GM12878 (cell line): ENCODE results near the gene MUSK. TPM values are rescaled to one million over a fixed set of nuclear protein-coding genes. Genes with fewer than 3 reads are reported as not detected.

Experiments
- ATAC-seq: fragments of 200-7000 bp; cut with Tn5 transposase; 3 replicates; pipeline ENCODE4 v1.9.1; 2020; ENCODE audit warnings: mild to moderate bottlenecking, moderate library complexity
- BruUV-seq: library from RNA; stranded (reverse); fragments of 400-500 nt; replicated peaks from 2 replicates; lab custom pipeline; 2021; lab: Mats Ljungman, UMichigan
- CTCF ChIA-PET: fragments of 300-600 bp; sonication (Branson Sonifier 250); formaldehyde crosslinking; extraction: SDS; loops from one replicate; lab custom pipeline; 2021; ENCODE audit warnings: inconsistent platforms; lab: Yijun Ruan, JAX
- POLR2A ChIA-PET: fragments of 350-600 bp; formaldehyde crosslinking; extraction: SDS; loops from one replicate; lab custom pipeline; 2021; ENCODE audit warnings: inconsistent platforms; lab: Charles Lee
- RAD21 ChIA-PET: fragments of 300-600 bp; sonication (Branson Sonifier 250); formaldehyde crosslinking; loops from one replicate; lab custom pipeline; 2023; ENCODE audit warnings: antibody characterized with exemption; ENCODE audit not compliant: unreplicated experiment; lab: Charles Lee
- SMC1A ChIA-PET: fragments of 300-600 bp; sonication (Branson Sonifier 250); formaldehyde crosslinking; loops from one replicate; lab custom pipeline; 2023; ENCODE audit not compliant: unreplicated experiment, uncharacterized antibody; lab: Charles Lee
- DNase-seq: peaks from one replicate; pipeline ENCODE4 v3.0.0-alpha.2; 2011; ENCODE audit warnings: low read depth, low spot score
- FAIRE-seq: peaks from 3 replicates; lab custom pipeline; 2011; peaks lifted over from hg19 to GRCh38; lab: Jason Lieb, UNC
- H2AFZ ChIP-seq: 2 replicates; pipeline ENCODE4 v1.6.0; 2011; ENCODE audit warnings: low read depth, low read length, control low read depth; ENCODE audit not compliant: control insufficient read depth
- H3K27ac ChIP-seq: 2 replicates; pipeline ENCODE4 v1.5.1; 2011; ENCODE audit warnings: control low read depth; ENCODE audit not compliant: control insufficient read depth, insufficient read depth
- H3K27me3 ChIP-seq, 2 experiments: replicated peaks in 1 of 2; 2 replicates each; pipeline versions ENCODE4 v1.6.0 to v1.6.1; 2011; ENCODE audit warnings: low read length in 1 of 2; ENCODE audit not compliant: control insufficient read depth in 2 of 2, insufficient read depth in 2 of 2
- H3K36me3 ChIP-seq, 2 experiments: 2 replicates each; pipeline ENCODE4 v1.5.1; 2011; ENCODE audit warnings: low read length in 1 of 2; ENCODE audit not compliant: control insufficient read depth in 2 of 2, insufficient read depth in 2 of 2
- H3K4me1 ChIP-seq: 2 replicates; pipeline ENCODE4 v1.6.1; 2011; ENCODE audit warnings: mild to moderate bottlenecking, low read length, moderate library complexity, mixed read lengths; ENCODE audit not compliant: control insufficient read depth, insufficient read depth
- H3K4me2 ChIP-seq: 2 replicates; pipeline ENCODE4 v1.6.0; 2011; ENCODE audit warnings: control low read depth; ENCODE audit not compliant: control insufficient read depth, insufficient read depth
- H3K4me3 ChIP-seq: fragments of 200-600 bp; sonication (generic); 2 replicates; pipeline ENCODE4 v1.5.1; 2016
- H3K79me2 ChIP-seq: 2 replicates; pipeline ENCODE4 v1.6.0; 2011; ENCODE audit warnings: low read length; ENCODE audit not compliant: control insufficient read depth, insufficient read depth
- H3K9ac ChIP-seq: 2 replicates; pipeline ENCODE4 v1.8.0; 2011; ENCODE audit warnings: low read length, control low read depth, mixed read lengths; ENCODE audit not compliant: control insufficient read depth, insufficient read depth
- H3K9me3 ChIP-seq: replicated peaks from 3 replicates; pipeline ENCODE4 v1.5.1; 2011; ENCODE audit warnings: mild to moderate bottlenecking, low read length; ENCODE audit not compliant: control insufficient read depth, insufficient read depth
- H4K20me1 ChIP-seq: 2 replicates; pipeline ENCODE4 v1.6.0; 2011; ENCODE audit not compliant: control insufficient read depth, insufficient read depth
- EGR1 ChIP-seq, 2 experiments: IDR thresholded peaks; 1 replicate in 1 of 2; 2 replicates in 1 of 2; pipeline ENCODE4 v1.6.1; 2011 to 2012; ENCODE audit warnings: low read depth in 2 of 2, low read length in 2 of 2, borderline replicate concordance in 1 of 2, mild to moderate bottlenecking in 1 of 2, moderate library complexity in 1 of 2
- ETV6 ChIP-seq, 2 experiments: fragments of 450-650 bp in 1 of 2; IDR thresholded peaks in 1 of 2; conservative IDR thresholded peaks in 1 of 2; 2 replicates each; pipeline ENCODE4 v1.6.1; 2014; ENCODE audit warnings: antibody characterized with exemption in 1 of 2, borderline replicate concordance in 1 of 2, low read depth in 1 of 2, mild to moderate bottlenecking in 1 of 2, moderate library complexity in 1 of 2
- FOS ChIP-seq: IDR thresholded peaks from 3 replicates; pipeline ENCODE4 v1.6.1; 2011; ENCODE audit warnings: borderline replicate concordance; ENCODE audit not compliant: insufficient read length; ENCODE audit errors: extremely low read depth
- FOXK2 ChIP-seq: fragments of 450-650 bp; IDR thresholded peaks from 2 replicates; pipeline ENCODE4 v1.6.1; 2017; ENCODE audit warnings: mild to moderate bottlenecking, moderate library complexity
- PAX5 ChIP-seq: IDR thresholded peaks from 2 replicates; pipeline ENCODE4 v1.6.1; 2011; ENCODE audit warnings: low read depth, low read length, borderline replicate concordance
- RB1 ChIP-seq: fragments of 450-650 bp; formaldehyde crosslinking; IDR thresholded peaks from 2 replicates; pipeline ENCODE4 v1.6.1; 2017; ENCODE audit warnings: mild to moderate bottlenecking, borderline replicate concordance
- WGBS: methylation state at CpG from one replicate; pipeline ENCODE4 v1.1.6; 2016; ENCODE audit warnings: low lambda C conversion rate; ENCODE audit not compliant: insufficient replicate concordance, insufficient coverage; ENCODE audit errors: missing lambda C conversion rate; 5-methylcytosine and 5-hydroxymethylcytosine counted together
- in situ Hi-C: fragments of 300-500 bp; cut with MboI; formaldehyde crosslinking; loops from 9 replicates; pipeline ENCODE4 v1.14.3; 2018; ENCODE audit warnings: mixed read lengths
- intact Hi-C: fragments of 100-400 bp; cut with micrococcal nuclease; formaldehyde crosslinking; loops from one replicate; pipeline ENCODE4 v1.14.2; 2022; ENCODE audit not compliant: unreplicated experiment
- polyA plus RNA-seq, 11 experiments: library from polyadenylated mRNA; depleted of rRNA in 4 of 11; unstranded in 6 of 11; stranded (reverse) in 5 of 11; fragments of >200 nt; fragmentation: Nextera tagmentation in 4 of 11; fragmentation: Illumina TruSeq in 1 of 11; extraction: Ambion mirVana in 4 of 11; extraction: Trizol in 1 of 11; gene quantifications; 1 replicate in 1 of 11; 2 replicates in 10 of 11; pipeline versions ENCODE4 v1.2.1 to v1.2.3, GENCODE V29; 2011 to 2016; ENCODE audit warnings: inconsistent platforms in 2 of 11, missing spikeins in 2 of 11, low read depth in 1 of 11
- total RNA-seq, 4 experiments: library from RNA; depleted of rRNA in 3 of 4; stranded (reverse); fragments of >200 nt in 3 of 4; fragmentation: Illumina TruSeq in 1 of 4; extraction: Trizol in 1 of 4; gene quantifications; 2 replicates each; pipeline versions ENCODE4 v1.2.1 to v1.2.3, GENCODE V29; 2013 to 2021
- TF ChIP-seq, protein P1 (sequence below): fragments of 450-650 bp; IDR thresholded peaks from 2 replicates; pipeline ENCODE4 v1.6.1; 2017; ENCODE audit warnings: borderline replicate concordance
- TF ChIP-seq, protein P2 (sequence below): fragments of 450-650 bp; IDR thresholded peaks from 2 replicates; pipeline ENCODE4 v1.6.1; 2014; ENCODE audit warnings: mild to moderate bottlenecking

The MUSK gene
- total and polyA plus RNA-seq, 10 of the 15 experiments (the other 5 are each of a cell fraction or from before 2014, with no cell fraction given) = 0.04 to 0.19 (median 0.10) TPM; not detected in 5

DNA sequence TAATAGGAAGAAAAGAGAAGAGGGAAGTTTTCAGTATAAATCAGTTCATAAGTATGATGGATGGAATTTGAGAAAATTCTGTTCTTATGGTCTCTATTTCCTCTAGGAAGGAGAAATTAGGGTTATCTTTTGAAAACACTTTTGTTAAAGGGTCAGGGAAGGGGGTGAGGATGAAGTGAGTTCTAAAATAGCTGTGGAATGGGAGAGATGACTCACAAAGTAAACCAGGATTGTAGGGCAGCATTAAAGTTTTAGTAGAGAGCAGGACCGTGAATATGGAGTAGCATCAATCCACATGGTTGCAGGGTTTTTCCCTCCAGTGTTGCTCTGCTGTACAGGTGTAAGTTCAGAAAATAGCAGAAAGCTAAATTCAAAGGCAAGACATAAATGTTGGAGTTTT is 32.4 kb downstream of the MUSK start:
- Histone ChIP-seq H3K4me2 (no peak overlapping the region), H3K36me3 (no peaks in the 10 kb centered on the region)
- POLR2A ChIA-PET = interaction anchor here (1.5 kb wide), 1 partner anchor 15 kb away, joined by 5 read pairs; no protein-coding TSS in a partner anchor

More for the DNA sequence above, 32.4 kb downstream of the MUSK start:
- in situ Hi-C loops = no loop called here
- TF ChIP-seq, protein P1, sequence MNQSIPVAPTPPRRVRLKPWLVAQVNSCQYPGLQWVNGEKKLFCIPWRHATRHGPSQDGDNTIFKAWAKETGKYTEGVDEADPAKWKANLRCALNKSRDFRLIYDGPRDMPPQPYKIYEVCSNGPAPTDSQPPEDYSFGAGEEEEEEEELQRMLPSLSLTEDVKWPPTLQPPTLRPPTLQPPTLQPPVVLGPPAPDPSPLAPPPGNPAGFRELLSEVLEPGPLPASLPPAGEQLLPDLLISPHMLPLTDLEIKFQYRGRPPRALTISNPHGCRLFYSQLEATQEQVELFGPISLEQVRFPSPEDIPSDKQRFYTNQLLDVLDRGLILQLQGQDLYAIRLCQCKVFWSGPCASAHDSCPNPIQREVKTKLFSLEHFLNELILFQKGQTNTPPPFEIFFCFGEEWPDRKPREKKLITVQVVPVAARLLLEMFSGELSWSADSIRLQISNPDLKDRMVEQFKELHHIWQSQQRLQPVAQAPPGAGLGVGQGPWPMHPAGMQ = no peak
- TF ChIP-seq PAX5 = no peak
- no peak for TF ChIP-seq ETV6 (conservative IDR thresholded peaks at IDR 0.05 in 1 of 2, IDR thresholded peaks at IDR 0.05 in 1 of 2; ENCODE audit: borderline replicate concordance in 1 of 2, low read depth in 1 of 2)
- TF ChIP-seq FOS = no peak
- no peak for TF ChIP-seq RB1
- TF ChIP-seq, protein P2, sequence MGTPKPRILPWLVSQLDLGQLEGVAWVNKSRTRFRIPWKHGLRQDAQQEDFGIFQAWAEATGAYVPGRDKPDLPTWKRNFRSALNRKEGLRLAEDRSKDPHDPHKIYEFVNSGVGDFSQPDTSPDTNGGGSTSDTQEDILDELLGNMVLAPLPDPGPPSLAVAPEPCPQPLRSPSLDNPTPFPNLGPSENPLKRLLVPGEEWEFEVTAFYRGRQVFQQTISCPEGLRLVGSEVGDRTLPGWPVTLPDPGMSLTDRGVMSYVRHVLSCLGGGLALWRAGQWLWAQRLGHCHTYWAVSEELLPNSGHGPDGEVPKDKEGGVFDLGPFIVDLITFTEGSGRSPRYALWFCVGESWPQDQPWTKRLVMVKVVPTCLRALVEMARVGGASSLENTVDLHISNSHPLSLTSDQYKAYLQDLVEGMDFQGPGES = no peak
- no peak for TF ChIP-seq EGR1 (IDR thresholded peaks at IDR 0.05; ENCODE audit: borderline replicate concordance in 1 of 2, low read depth in 2 of 2, low read length in 2 of 2)
- TF ChIP-seq FOXK2 = no peak
- 60% methylated on average over 1 of the region's 1 CpG for WGBS
- Histone ChIP-seq H3K79me2 (no peaks in the 10 kb centered on the region), H3K9me3 (no peaks in the 10 kb centered on the region), H3K27me3 (no peaks in the 10 kb centered on the region), H3K9ac (no peak overlapping the region), H4K20me1 (no peaks in the 10 kb centered on the region), H3K27ac (no peak overlapping the region), H3K4me3 (no peak overlapping the region), H3K4me1 (no peaks in the 10 kb centered on the region), H2AFZ (no peak overlapping the region)
- SMC1A ChIA-PET = interaction anchor here (1.0 to 4.4 kb wide), 5 partner anchors 9 to 59 kb away, joined by 3 to 27 read pairs (median 3); no protein-coding TSS in a partner anchor
- no peak for ATAC-seq
- intact Hi-C loops = no loop called here
- RAD21 ChIA-PET = interaction anchor here (0.6 kb wide), 1 partner anchor 17 kb away, joined by 3 read pairs; no protein-coding TSS in a partner anchor
- no peak for DNase-seq
- CTCF ChIA-PET = interaction anchor here (0.7 to 1.5 kb wide), 2 partner anchors 63 to 335 kb away, joined by 3 to 5 read pairs; no protein-coding TSS in a partner anchor
- no peak for FAIRE-seq
- no TSS peak for BruUV-seq
